NCI-H2171 treated with DMSO at 0.1 percent for 48 hours (cell line): ENCODE measurements around the gene ERCC1.

ENCODE experiments used
- DNase-seq: peaks from one replicate; lab custom pipeline; 2025; lab: John Stamatoyannopoulos, UW

The ERCC1 gene

GRCh38 chr19:45364696-45365095 lies 59.0 kb downstream of the ERCC1 start:
- no peak for DNase-seq

- DNase-seq = no peak
Measured at GRCh38 chr19:45363861-45364459, 59.8 kb downstream of the ERCC1 start.

GRCh38 chr19:45362291-45362690 lies 61.4 kb downstream of the ERCC1 start:
- DNase-seq = no peak

- DNase-seq = no peak
Measured at GRCh38 chr19:45361608-45362007, 62.1 kb downstream of the ERCC1 start.

GRCh38 chr19:45358213-45358792 lies 65.4 kb downstream of the ERCC1 start:
- no peak for DNase-seq

GRCh38 chr19:45357445-45357783 lies 66.3 kb downstream of the ERCC1 start:
- no peak for DNase-seq
